Tibial nerve (tissue), 4 donors: Measurements from ENCODE around the gene ITPK1.

ENCODE experiments used
- EP300 ChIP-seq, 2 donors: sonication (generic); formaldehyde crosslinking; IDR thresholded peaks; one replicate each; pipeline ENCODE4 v1.6.1; 2017; ENCODE audit warnings: antibody characterized with exemption in 2 of 2, mild to moderate bottlenecking in 1 of 2
- POLR2A ChIP-seq, 2 donors: fragments of 450-650 bp; IDR thresholded peaks; one replicate each; pipeline ENCODE4 v1.6.1; 2017; ENCODE audit warnings: antibody characterized with exemption in 2 of 2, mild to moderate bottlenecking in 2 of 2, moderate library complexity in 2 of 2
- TF ChIP-seq, protein P1 (sequence below), 5 experiments: fragments of 200-600 bp in 3 of 5; fragments of 450-650 bp in 2 of 5; sonication (generic) in 3 of 5; IDR thresholded peaks; one replicate each; pipeline ENCODE4 v1.5.1; 2016 to 2019; ENCODE audit warnings: antibody characterized with exemption in 5 of 5, mild to moderate bottlenecking in 3 of 5, moderate library complexity in 2 of 5

DNA sequence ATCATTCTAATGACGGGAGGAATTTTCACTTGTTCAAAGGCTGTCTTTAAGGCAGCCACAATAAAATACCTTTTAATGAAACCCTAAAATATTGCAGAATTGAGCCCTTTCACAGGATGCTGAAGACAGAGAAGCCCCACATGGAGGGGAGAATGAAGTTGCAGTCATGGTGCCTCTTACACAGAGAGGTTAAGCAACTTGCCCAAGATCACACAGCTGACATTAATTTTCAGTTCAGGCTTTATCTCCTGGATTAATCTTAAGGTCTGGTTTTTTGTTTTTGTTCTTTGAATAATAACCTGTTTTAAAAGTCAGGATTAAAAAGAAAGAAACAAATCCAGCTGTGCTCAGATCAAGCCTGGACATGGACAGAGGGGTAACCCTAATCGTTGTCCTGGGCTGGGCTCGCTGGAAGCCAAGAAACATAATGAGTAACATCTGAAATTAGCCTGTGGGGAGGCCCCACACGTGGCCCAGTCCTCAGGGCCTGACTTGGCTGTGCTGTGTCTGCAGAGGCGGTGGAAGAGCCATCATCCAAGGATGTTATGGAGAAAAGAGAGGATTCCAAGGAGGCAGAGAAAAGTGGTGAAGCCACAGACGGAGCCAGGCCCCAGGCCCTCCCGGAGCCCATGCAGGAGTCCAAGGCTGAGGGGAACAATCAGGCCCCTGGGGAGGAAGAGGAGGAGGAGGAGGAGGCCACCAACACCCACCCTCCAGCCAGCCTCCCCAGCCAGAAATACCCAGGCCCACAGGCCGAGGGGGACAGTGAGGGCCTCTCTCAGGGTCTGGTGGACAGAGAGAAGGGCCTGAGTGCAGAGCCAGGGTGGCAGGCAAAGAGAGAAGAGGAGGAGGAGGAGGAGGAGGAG, 184.8 kb downstream of the ITPK1 start:
- TF ChIP-seq, protein P1, sequence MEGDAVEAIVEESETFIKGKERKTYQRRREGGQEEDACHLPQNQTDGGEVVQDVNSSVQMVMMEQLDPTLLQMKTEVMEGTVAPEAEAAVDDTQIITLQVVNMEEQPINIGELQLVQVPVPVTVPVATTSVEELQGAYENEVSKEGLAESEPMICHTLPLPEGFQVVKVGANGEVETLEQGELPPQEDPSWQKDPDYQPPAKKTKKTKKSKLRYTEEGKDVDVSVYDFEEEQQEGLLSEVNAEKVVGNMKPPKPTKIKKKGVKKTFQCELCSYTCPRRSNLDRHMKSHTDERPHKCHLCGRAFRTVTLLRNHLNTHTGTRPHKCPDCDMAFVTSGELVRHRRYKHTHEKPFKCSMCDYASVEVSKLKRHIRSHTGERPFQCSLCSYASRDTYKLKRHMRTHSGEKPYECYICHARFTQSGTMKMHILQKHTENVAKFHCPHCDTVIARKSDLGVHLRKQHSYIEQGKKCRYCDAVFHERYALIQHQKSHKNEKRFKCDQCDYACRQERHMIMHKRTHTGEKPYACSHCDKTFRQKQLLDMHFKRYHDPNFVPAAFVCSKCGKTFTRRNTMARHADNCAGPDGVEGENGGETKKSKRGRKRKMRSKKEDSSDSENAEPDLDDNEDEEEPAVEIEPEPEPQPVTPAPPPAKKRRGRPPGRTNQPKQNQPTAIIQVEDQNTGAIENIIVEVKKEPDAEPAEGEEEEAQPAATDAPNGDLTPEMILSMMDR (IDR thresholded peaks at IDR 0.05) = no peak
- no peak for TF ChIP-seq POLR2A (IDR thresholded peaks at IDR 0.05)
- TF ChIP-seq EP300 (IDR thresholded peaks at IDR 0.05) = no peak
